ENCODE data around the gene NCOR2. TPM values are rescaled to one million over a fixed set of nuclear protein-coding genes. Genes with fewer than 3 reads are reported as not detected.

NCOR2 gene
- total and polyA plus RNA-seq, 8 donors, result 27.2 to 292 (median 83.5) TPM

DNA sequence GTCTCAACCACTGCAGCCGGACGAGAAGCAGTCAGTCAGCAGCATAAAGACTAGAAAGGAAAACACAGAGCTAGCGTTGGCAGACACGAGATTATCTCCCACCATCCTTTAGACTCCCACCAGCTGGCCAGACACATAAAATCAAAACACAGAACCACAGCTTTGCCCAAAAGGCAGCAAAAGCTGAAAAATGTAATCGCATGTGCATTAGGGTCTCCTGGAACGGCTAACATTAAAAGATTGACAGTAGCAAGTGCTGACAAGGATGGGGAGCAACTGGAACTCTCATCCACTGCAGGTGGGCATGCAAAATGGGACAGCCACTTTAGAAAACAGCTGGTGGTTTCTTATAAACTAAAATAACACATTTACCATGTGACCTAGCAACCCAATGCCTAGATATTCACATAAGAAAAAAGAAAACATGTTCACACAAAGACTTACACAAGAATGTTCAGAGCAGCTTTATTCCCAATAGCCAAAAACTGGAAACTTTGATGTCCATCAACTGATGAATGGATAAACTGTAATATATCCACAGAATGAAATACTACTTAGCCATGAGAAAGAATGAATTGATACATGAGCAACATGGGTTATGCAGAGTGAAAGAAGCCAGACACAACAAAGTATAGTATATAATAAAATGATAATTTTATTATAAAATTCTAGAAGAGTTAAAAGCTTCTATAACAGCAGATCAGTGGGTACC lies 37.7 kb downstream of the NCOR2 start:
- H3K36me3 ChIP-seq, result peaks cover 0 to 28% (median 19%) of the 10 kb centered on the region in 4 donors
- DNase-seq, result no peak
- intact Hi-C loops (cut with DNase I; ENCODE audit: low total_unique reads), result no loop called here
- H3K27me3 ChIP-seq, result no peaks in the 10 kb centered on the region
- WGBS, 5 donors, result 84 to 93% (median 90%) methylated on average over 6 of the region's 6 CpGs
- H3K4me1 ChIP-seq, result peaks cover 0 to 49% (median 23%) of the 10 kb centered on the region in 4 donors
- no peak for TF ChIP-seq POLR2AphosphoS5 (IDR thresholded peaks at IDR 0.05)
- TF ChIP-seq EP300 (IDR thresholded peaks at IDR 0.05), result no peak
- TF ChIP-seq, protein P1, sequence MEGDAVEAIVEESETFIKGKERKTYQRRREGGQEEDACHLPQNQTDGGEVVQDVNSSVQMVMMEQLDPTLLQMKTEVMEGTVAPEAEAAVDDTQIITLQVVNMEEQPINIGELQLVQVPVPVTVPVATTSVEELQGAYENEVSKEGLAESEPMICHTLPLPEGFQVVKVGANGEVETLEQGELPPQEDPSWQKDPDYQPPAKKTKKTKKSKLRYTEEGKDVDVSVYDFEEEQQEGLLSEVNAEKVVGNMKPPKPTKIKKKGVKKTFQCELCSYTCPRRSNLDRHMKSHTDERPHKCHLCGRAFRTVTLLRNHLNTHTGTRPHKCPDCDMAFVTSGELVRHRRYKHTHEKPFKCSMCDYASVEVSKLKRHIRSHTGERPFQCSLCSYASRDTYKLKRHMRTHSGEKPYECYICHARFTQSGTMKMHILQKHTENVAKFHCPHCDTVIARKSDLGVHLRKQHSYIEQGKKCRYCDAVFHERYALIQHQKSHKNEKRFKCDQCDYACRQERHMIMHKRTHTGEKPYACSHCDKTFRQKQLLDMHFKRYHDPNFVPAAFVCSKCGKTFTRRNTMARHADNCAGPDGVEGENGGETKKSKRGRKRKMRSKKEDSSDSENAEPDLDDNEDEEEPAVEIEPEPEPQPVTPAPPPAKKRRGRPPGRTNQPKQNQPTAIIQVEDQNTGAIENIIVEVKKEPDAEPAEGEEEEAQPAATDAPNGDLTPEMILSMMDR (IDR thresholded peaks at IDR 0.05), result no peak
- no peak for TF ChIP-seq POLR2A (IDR thresholded peaks at IDR 0.05)
- H3K27ac ChIP-seq, result no peak overlapping the region
- no peak overlapping the region for H3K4me3 ChIP-seq
- H3K9me3 ChIP-seq, result no peaks in the 10 kb centered on the region

GRCh38 chr12:124527861-124528561 lies 39.4 kb downstream of the NCOR2 start:
- no peaks in the 10 kb centered on the region for H3K27me3 ChIP-seq
- no peak overlapping the region for H3K4me3 ChIP-seq
- no peaks in the 10 kb centered on the region for H3K9me3 ChIP-seq
- H3K27ac ChIP-seq, result peak overlapping the region in 2 of 5 donors; percentile 10 to 18
- peaks cover 0 to 14% (median 6%) of the 10 kb centered on the region in 4 donors for H3K36me3 ChIP-seq
- intact Hi-C loops (cut with DNase I; ENCODE audit: low total_unique reads), result no loop called here
- no peak for DNase-seq
- peaks cover 0 to 57% (median 30%) of the 10 kb centered on the region in 4 donors for H3K4me1 ChIP-seq
- TF ChIP-seq, protein P1 (IDR thresholded peaks at IDR 0.05), result no peak
- no peak for TF ChIP-seq EP300 (IDR thresholded peaks at IDR 0.05)
- WGBS, 5 donors, result 77 to 88% (median 83%) methylated on average over 19 to 20 of the region's 20 CpGs

- H3K4me1 ChIP-seq, result peaks cover under 1 to 59% (median 30%) of the 10 kb centered on the region in 4 donors
- intact Hi-C loops (cut with DNase I; ENCODE audit: low total_unique reads), result no loop called here
- WGBS, 5 donors, result 89 to 91% (median 90%) methylated on average over 7 to 13 of the region's 13 CpGs
- H3K27me3 ChIP-seq, result no peaks in the 10 kb centered on the region
- H3K4me3 ChIP-seq, result no peak overlapping the region
- DNase-seq, result no peak
- H3K36me3 ChIP-seq, result peaks cover 0 to 18% (median 11%) of the 10 kb centered on the region in 4 donors
- H3K9me3 ChIP-seq, result no peaks in the 10 kb centered on the region
- TF ChIP-seq POLR2A (IDR thresholded peaks at IDR 0.05), result no peak
- TF ChIP-seq, protein P1 (IDR thresholded peaks at IDR 0.05), result no peak
- no peak for TF ChIP-seq POLR2AphosphoS5 (IDR thresholded peaks at IDR 0.05)
- no peak for TF ChIP-seq EP300 (IDR thresholded peaks at IDR 0.05)
- H3K27ac ChIP-seq, result peak overlapping the region in 2 of 5 donors; percentile 0 to 41
These were observed 41.3 kb downstream of the NCOR2 start for GRCh38 chr12:124525927-124526692.

- Histone ChIP-seq H3K27me3 (no peaks in the 10 kb centered on the region), H3K9me3 (no peaks in the 10 kb centered on the region), H3K4me3 (no peak overlapping the region), H3K36me3 (peaks cover 0 to 18% (median 9%) of the 10 kb centered on the region in 4 donors), H3K27ac (peak overlapping the region in 2 of 5 donors; percentile 41 to 42), H3K4me1 (peaks cover 7 to 59% (median 33%) of the 10 kb centered on the region in 4 donors)
- no peak for DNase-seq
- TF ChIP-seq, protein P1 (IDR thresholded peaks at IDR 0.05), result no peak
- no peak for TF ChIP-seq POLR2AphosphoS5 (IDR thresholded peaks at IDR 0.05)
- TF ChIP-seq POLR2A (IDR thresholded peaks at IDR 0.05), result no peak
- no peak for TF ChIP-seq EP300 (IDR thresholded peaks at IDR 0.05)
- WGBS, 5 donors, result 64 to 81% (median 68%) methylated on average over 11 to 14 of the region's 14 CpGs
- intact Hi-C loops (cut with DNase I; ENCODE audit: low total_unique reads), result no loop called here
These were observed 42.0 kb downstream of the NCOR2 start for GRCh38 chr12:124525455-124525854.
